Stimulated activated naive B cell treated with anti-CD40 and anti-IgM and Interleukin-4, amounts not matched to agents 10 μg/mL and 1 μg/mL and 100 μg/mL, for 72 hours (primary cell): ENCODE results near the gene KHSRP.

Experiments used
- ATAC-seq, 2 donors: fragments of 150-1000 bp; cut with Tn5 transposase; replicated peaks; 2 replicates each; pipeline ENCODE4 v1.10.0; 2021; ENCODE audit warnings: moderate library complexity in 1 of 2
- DNase-seq: peaks from one replicate; pipeline ENCODE4 v3.0.0; 2021
- H3K27ac Mint-ChIP-seq: one replicate; pipeline ENCODE4 v1.8.0; 2022; ENCODE audit warnings: mild to moderate bottlenecking, mixed read lengths
- H3K27me3 Mint-ChIP-seq, 2 donors: one replicate each; pipeline ENCODE4 v1.8.0; 2022; ENCODE audit warnings: mixed read lengths in 2 of 2
- H3K36me3 Mint-ChIP-seq, 2 donors: one replicate each; pipeline ENCODE4 v1.8.0; 2022; ENCODE audit warnings: mixed read lengths in 2 of 2, mild to moderate bottlenecking in 1 of 2
- H3K4me1 Mint-ChIP-seq, 2 donors: one replicate each; pipeline ENCODE4 v1.8.0; 2022; ENCODE audit warnings: mixed read lengths in 2 of 2, mild to moderate bottlenecking in 1 of 2
- H3K4me3 Mint-ChIP-seq, 2 donors: one replicate each; pipeline ENCODE4 v1.8.0; 2022; ENCODE audit warnings: mild to moderate bottlenecking in 2 of 2, mixed read lengths in 2 of 2, moderate library complexity in 1 of 2
- H3K9me3 Mint-ChIP-seq, 2 donors: one replicate each; pipeline ENCODE4 v1.8.0; 2022; ENCODE audit warnings: mixed read lengths in 2 of 2, mild to moderate bottlenecking in 1 of 2

The KHSRP gene

GRCh38 chr19:6458695-6459261, 34.2 kb upstream of the KHSRP start:
- H3K4me3 Mint-ChIP-seq = peak overlapping the region; percentile 85 to 92
- peaks cover 19 to 33% of the 10 kb centered on the region in 2 donors for H3K4me1 Mint-ChIP-seq
- DNase-seq = no peak
- H3K27ac Mint-ChIP-seq = peak overlapping the region; percentile 91
- peaks cover 4 to 6% of the 10 kb centered on the region in 2 donors for H3K27me3 Mint-ChIP-seq
- peaks cover 0 to 7% of the 10 kb centered on the region in 2 donors for H3K9me3 Mint-ChIP-seq
- no peak for ATAC-seq
- H3K36me3 Mint-ChIP-seq = peaks cover 24 to 28% of the 10 kb centered on the region in 2 donors

DNA sequence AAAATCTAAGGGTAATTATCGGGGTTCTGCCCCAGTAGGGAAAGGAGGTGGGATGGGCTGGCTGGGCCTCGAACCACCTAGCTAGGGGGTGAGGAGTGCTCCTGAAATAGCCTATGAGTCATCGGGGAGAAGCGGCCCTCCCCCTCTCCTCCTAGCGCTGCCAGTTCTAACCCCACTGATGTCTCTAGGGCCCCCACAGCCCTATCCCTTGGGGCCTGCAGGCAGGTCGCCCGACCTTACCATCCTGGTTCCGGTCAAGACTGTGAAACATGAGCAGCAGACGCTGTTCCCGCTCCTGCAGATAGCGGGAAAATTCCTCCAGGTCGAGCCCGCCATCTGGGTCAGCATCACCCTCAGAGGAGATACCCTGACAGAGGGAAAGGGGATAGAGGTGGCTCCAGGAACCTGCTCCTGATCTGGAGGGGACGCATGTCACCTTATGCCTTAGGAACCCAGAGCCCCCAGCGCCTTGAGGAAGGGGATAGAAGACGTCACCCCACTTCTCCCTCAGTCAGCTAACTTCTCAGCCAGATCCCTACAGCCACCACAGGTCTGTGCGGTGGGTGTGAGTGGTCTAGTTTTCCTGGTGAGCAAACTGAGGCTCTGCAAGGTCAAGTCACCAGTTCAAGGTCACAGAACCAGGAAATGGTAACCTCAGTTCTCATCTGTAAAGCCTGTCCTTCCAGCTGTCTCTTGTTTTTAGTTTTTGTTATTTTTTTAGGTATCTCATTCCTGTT, 33.5 kb upstream of the KHSRP start:
- Mint-ChIP-seq H3K27ac (peak overlapping the region; percentile 91), H3K9me3 (peaks cover 0 to 7% of the 10 kb centered on the region in 2 donors), H3K4me3 (peak overlapping the region; percentile 85 to 92), H3K4me1 (peaks cover 19 to 32% of the 10 kb centered on the region in 2 donors), H3K36me3 (peaks cover 24 to 34% of the 10 kb centered on the region in 2 donors), H3K27me3 (peaks cover 4 to 5% of the 10 kb centered on the region in 2 donors)
- DNase-seq (peak; percentile 29), ATAC-seq (no peak)

DNA sequence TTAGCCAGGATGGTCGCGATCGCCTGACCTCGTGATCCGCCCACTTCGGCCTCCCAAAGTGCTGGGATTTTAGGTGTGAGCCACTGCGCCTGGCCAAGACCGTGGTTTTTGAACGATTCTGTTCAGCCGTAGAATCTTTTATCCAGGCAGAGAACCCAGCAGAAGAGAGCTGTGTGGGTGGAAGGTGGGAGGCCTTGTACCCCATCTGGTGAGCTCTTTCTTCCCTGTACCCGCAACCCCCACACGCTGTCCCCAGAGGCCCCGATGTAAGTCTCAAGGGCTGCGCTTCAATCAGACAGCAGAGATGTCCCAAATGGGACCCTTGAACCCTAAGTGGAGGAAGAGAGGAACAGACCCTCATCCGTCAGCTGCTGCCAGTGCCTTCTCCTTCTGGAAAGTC, 31.3 kb upstream of the KHSRP start:
- Mint-ChIP-seq H3K27ac (no peak overlapping the region), H3K4me3 (no peak overlapping the region), H3K9me3 (peaks cover 0 to 7% of the 10 kb centered on the region in 2 donors), H3K27me3 (peaks cover 4 to 5% of the 10 kb centered on the region in 2 donors), H3K36me3 (peaks cover 24 to 40% of the 10 kb centered on the region in 2 donors), H3K4me1 (peaks cover 21 to 32% of the 10 kb centered on the region in 2 donors)
- DNase-seq = no peak
- no peak for ATAC-seq

- Mint-ChIP-seq H3K4me1 (peaks cover 18% of the 10 kb centered on the region in 2 donors), H3K4me3 (no peak overlapping the region), H3K9me3 (peaks cover 0 to 7% of the 10 kb centered on the region in 2 donors), H3K27me3 (peaks cover 0 to 4% of the 10 kb centered on the region in 2 donors), H3K36me3 (peaks cover 23 to 44% of the 10 kb centered on the region in 2 donors), H3K27ac (no peak overlapping the region)
- DNase-seq = no peak
- ATAC-seq = no peak
These were observed 29.4 kb upstream of the KHSRP start for GRCh38 chr19:6453951-6454565.

GRCh38 chr19:6452899-6453298, 28.3 kb upstream of the KHSRP start:
- H3K9me3 Mint-ChIP-seq = peaks cover 0 to 7% of the 10 kb centered on the region in 2 donors
- peaks cover 7% of the 10 kb centered on the region in 2 donors for H3K4me1 Mint-ChIP-seq
- peaks cover 23 to 44% of the 10 kb centered on the region in 2 donors for H3K36me3 Mint-ChIP-seq
- H3K4me3 Mint-ChIP-seq = no peak overlapping the region
- H3K27ac Mint-ChIP-seq = no peak overlapping the region
- DNase-seq (no peak), ATAC-seq (no peak)
- H3K27me3 Mint-ChIP-seq = no peaks in the 10 kb centered on the region

DNA sequence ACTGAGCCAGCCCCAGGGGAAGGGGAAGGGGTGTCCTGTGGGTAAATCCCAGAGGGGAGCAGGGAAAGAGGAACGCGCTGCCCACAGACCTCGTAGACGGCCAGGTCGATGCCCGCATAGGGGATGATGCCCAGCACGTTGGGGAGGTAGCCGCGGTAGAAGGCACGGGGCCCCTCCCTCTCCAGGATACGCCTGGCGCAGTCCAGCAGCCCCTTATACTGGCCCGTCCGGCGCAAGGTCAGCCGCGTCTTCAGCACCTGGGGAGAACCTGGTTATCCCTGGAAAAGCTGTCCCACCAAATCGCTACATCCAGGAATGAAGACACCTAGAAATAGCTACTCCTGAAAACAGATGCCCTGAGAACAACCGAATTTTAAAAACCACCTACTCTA, 27.6 kb upstream of the KHSRP start:
- peaks cover under 1 to 5% of the 10 kb centered on the region in 2 donors for H3K4me1 Mint-ChIP-seq
- H3K36me3 Mint-ChIP-seq = peaks cover 23 to 44% of the 10 kb centered on the region in 2 donors
- no peaks in the 10 kb centered on the region for H3K27me3 Mint-ChIP-seq
- H3K27ac Mint-ChIP-seq = no peak overlapping the region
- H3K4me3 Mint-ChIP-seq = no peak overlapping the region
- ATAC-seq = no peak
- DNase-seq = no peak
- H3K9me3 Mint-ChIP-seq = peaks cover 0 to 7% of the 10 kb centered on the region in 2 donors

GRCh38 chr19:6451583-6452222, 27.1 kb upstream of the KHSRP start:
- H3K27ac Mint-ChIP-seq = no peak overlapping the region
- peaks cover 23 to 46% of the 10 kb centered on the region in 2 donors for H3K36me3 Mint-ChIP-seq
- ATAC-seq (peak; percentile 53 to 57), DNase-seq (no peak)
- no peaks in the 10 kb centered on the region for H3K27me3 Mint-ChIP-seq
- H3K4me1 Mint-ChIP-seq = peaks cover 0 to 5% of the 10 kb centered on the region in 2 donors
- H3K4me3 Mint-ChIP-seq = no peak overlapping the region
- peaks cover 0 to 7% of the 10 kb centered on the region in 2 donors for H3K9me3 Mint-ChIP-seq

- no peaks in the 10 kb centered on the region for H3K27me3 Mint-ChIP-seq
These were observed 25.6 kb upstream of the KHSRP start for GRCh38 chr19:6450166-6450565.

DNA sequence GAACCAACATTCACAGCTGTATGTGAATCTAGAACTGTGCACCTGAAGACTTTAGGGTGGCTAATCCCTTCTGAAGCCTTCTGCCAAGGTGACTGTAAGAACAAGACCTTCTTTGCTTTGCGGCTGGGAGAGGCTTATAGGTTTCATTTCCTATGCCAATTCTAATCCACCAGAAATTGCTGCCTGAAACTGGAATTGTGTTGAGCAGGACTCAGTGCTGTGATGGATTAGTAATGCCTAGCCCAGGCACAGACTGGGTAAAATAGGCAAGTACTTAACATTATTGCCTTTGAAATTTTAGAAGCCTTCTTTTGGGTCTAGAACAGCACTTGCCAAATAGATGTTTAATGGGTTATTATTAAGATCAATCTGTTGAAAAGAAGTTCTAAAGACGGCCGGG, 23.4 kb upstream of the KHSRP start:
- no peak for ATAC-seq
- H3K4me3 Mint-ChIP-seq = no peak overlapping the region
- DNase-seq = no peak
- H3K36me3 Mint-ChIP-seq = peaks cover 10 to 32% of the 10 kb centered on the region in 2 donors
- no peaks in the 10 kb centered on the region for H3K9me3 Mint-ChIP-seq
- no peak overlapping the region for H3K27ac Mint-ChIP-seq
- no peaks in the 10 kb centered on the region for H3K27me3 Mint-ChIP-seq
- H3K4me1 Mint-ChIP-seq = peaks cover 0 to 5% of the 10 kb centered on the region in 2 donors

More at GRCh38 chr19:6450166-6450565, 25.6 kb upstream of the KHSRP start:
- no peak overlapping the region for H3K4me3 Mint-ChIP-seq
- peaks cover 21 to 50% of the 10 kb centered on the region in 2 donors for H3K36me3 Mint-ChIP-seq
- peaks cover 0 to 7% of the 10 kb centered on the region in 2 donors for H3K9me3 Mint-ChIP-seq
- H3K27ac Mint-ChIP-seq = no peak overlapping the region
- peaks cover 0 to 5% of the 10 kb centered on the region in 2 donors for H3K4me1 Mint-ChIP-seq
- ATAC-seq (no peak), DNase-seq (no peak)

- H3K27me3 Mint-ChIP-seq = no peaks in the 10 kb centered on the region
- H3K36me3 Mint-ChIP-seq = peaks cover 10 to 26% of the 10 kb centered on the region in 2 donors
- H3K9me3 Mint-ChIP-seq = no peaks in the 10 kb centered on the region
- H3K4me1 Mint-ChIP-seq = peaks cover 0 to 2% of the 10 kb centered on the region in 2 donors
- ATAC-seq = no peak
- no peak overlapping the region for H3K4me3 Mint-ChIP-seq
- DNase-seq = no peak
- no peak overlapping the region for H3K27ac Mint-ChIP-seq
These were observed 21.8 kb upstream of the KHSRP start for GRCh38 chr19:6446452-6446851.

- Mint-ChIP-seq H3K27ac (no peak overlapping the region), H3K36me3 (peaks cover 9 to 26% of the 10 kb centered on the region in 2 donors), H3K4me1 (no peaks in the 10 kb centered on the region), H3K4me3 (no peak overlapping the region), H3K9me3 (no peaks in the 10 kb centered on the region), H3K27me3 (no peaks in the 10 kb centered on the region)
- no peak for ATAC-seq
- DNase-seq = no peak
These were observed 19.4 kb upstream of the KHSRP start for GRCh38 chr19:6443986-6444385.

DNA sequence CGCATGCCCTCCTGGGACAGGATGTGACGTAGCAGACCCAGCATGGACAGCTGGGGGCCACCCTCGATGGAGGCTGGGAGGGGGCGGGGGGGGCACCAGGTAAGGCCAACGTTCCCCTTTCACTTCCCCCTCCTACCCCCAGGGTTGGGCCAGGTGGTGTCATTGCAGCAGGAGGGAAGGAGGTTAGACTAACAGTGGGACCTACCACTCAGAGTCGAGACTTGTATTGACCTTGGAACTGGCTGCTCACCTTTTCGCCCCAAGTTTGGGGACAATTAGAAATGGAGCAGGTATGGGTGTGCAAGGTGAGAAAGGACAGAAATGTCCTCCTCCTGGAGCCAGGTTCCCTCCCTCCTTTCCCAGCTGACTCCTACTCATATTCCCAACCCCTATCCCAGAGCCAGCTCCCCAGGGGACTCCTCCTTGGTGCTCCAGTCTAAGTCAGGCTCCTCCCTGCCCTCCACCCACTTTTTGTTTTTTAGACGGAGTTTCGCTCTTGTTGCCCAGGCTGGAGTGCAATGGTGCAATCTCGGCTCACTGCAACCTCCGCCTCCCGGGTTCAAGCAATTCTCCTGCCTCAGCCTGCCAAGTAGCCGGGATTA, 17.6 kb upstream of the KHSRP start:
- Mint-ChIP-seq H3K9me3 (no peaks in the 10 kb centered on the region), H3K4me3 (no peak overlapping the region), H3K4me1 (no peaks in the 10 kb centered on the region), H3K27me3 (peaks cover 0 to 4% of the 10 kb centered on the region in 2 donors), H3K36me3 (peaks cover 9 to 26% of the 10 kb centered on the region in 2 donors), H3K27ac (no peak overlapping the region)
- DNase-seq (no peak), ATAC-seq (no peak)

GRCh38 chr19:6440905-6441304, 16.3 kb upstream of the KHSRP start:
- Mint-ChIP-seq H3K27ac (no peak overlapping the region), H3K36me3 (peaks cover 5 to 17% of the 10 kb centered on the region in 2 donors), H3K4me3 (no peak overlapping the region), H3K27me3 (peaks cover 0 to 4% of the 10 kb centered on the region in 2 donors), H3K9me3 (no peaks in the 10 kb centered on the region), H3K4me1 (no peaks in the 10 kb centered on the region)
- ATAC-seq = no peak
- DNase-seq = no peak

DNA sequence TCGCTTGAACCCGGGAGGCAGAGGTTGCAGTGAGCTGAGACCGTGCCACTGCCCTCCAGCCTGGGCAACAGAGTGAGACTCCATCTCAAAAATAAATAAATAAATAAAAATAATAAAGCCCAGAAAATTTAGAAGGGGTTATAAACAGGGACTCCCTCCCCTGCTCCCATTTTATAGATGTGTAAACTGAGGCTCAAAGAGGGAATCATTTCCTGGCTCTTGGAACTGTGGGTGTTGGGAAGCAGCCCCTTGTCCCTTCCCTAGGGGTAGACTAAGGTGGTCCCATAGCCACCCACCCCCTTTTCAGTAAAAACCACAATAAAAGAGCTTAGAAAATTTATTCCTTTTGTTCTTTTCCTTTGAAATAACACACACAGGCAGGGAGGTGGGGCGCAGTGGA, 15.1 kb upstream of the KHSRP start:
- no peak overlapping the region for H3K4me3 Mint-ChIP-seq
- DNase-seq (no peak), ATAC-seq (no peak)
- H3K27me3 Mint-ChIP-seq = peaks cover 0 to 4% of the 10 kb centered on the region in 2 donors
- H3K27ac Mint-ChIP-seq = no peak overlapping the region
- no peaks in the 10 kb centered on the region for H3K9me3 Mint-ChIP-seq
- peaks cover 0 to 8% of the 10 kb centered on the region in 2 donors for H3K36me3 Mint-ChIP-seq
- no peaks in the 10 kb centered on the region for H3K4me1 Mint-ChIP-seq
